Measurements from ENCODE around the gene DAB1.

DAB1 gene

DNA sequence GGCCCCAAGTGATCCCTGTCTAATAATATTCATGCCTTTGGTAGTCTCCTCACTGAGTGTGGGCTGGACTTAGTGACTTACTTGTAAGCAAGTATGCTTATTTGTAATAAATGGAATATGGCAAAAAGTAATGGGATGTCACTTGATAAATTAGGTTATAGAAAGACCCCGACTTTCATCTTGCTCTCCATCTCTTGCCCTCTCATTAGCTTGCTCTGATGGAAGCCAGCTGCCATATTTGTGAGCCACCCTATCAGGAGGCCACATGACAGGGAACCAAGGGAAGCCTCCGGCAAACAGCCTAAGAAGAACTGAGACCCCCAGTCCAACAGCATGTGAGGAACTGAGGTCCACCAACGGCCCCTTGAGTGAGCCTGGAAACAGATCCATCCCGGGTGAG lies 107.0 kb downstream of the DAB1 start:
- DNase-seq (ENCODE audit: low read depth), result no peak
- no peak overlapping the region for H3K4me3 ChIP-seq (ENCODE audit: low read length)
- TF ChIP-seq, protein P1, sequence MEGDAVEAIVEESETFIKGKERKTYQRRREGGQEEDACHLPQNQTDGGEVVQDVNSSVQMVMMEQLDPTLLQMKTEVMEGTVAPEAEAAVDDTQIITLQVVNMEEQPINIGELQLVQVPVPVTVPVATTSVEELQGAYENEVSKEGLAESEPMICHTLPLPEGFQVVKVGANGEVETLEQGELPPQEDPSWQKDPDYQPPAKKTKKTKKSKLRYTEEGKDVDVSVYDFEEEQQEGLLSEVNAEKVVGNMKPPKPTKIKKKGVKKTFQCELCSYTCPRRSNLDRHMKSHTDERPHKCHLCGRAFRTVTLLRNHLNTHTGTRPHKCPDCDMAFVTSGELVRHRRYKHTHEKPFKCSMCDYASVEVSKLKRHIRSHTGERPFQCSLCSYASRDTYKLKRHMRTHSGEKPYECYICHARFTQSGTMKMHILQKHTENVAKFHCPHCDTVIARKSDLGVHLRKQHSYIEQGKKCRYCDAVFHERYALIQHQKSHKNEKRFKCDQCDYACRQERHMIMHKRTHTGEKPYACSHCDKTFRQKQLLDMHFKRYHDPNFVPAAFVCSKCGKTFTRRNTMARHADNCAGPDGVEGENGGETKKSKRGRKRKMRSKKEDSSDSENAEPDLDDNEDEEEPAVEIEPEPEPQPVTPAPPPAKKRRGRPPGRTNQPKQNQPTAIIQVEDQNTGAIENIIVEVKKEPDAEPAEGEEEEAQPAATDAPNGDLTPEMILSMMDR (conservative IDR thresholded peaks at IDR 0.05; ENCODE audit: low read length), result no peak

DNA sequence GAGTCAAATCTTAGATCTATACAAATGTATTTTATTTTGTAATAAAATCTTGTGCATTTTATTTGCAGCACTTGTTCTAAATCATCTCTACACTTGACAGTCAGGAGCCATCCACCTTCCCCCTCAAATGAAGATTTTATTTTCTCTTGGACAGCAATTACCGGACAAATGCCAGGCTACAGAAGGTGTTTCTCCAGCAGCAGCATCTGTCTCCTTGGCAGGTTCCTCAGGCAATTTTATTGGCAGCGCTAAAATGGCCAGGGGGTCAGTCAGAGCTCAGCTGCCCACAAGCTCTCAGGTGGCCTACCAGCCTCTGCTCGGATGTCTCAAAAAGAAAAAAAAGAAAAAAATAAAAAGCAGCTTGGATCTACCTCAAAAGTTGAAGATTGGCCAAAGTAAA lies 107.6 kb downstream of the DAB1 start:
- no peak for DNase-seq (ENCODE audit: low read depth)
- TF ChIP-seq, protein P1 (conservative IDR thresholded peaks at IDR 0.05; ENCODE audit: low read length), result no peak
- no peak overlapping the region for H3K4me3 ChIP-seq (ENCODE audit: low read length)

DNA sequence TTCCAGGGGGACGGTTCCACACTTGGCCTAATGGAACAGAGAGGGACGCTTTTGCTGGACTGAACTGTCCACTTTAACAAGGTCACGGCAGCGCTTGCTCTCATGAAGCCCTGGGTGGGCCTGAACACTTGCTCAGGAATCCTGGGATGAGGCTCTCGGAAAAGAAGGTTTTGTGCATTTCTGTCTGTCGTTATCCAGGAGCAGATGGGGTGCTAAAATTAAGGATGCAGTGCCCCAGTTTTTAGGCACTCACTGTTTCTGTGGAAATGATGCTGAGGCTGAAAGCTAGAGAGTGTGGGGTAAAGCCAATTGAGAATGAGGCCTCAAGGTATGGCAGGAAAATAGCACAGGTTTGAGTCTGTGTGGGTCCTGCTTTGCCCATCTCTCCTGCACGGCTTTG lies 111.0 kb downstream of the DAB1 start:
- TF ChIP-seq, protein P1 (conservative IDR thresholded peaks at IDR 0.05; ENCODE audit: low read length), result no peak
- DNase-seq (ENCODE audit: low read depth), result no peak
- no peak overlapping the region for H3K4me3 ChIP-seq (ENCODE audit: low read length)

DNA sequence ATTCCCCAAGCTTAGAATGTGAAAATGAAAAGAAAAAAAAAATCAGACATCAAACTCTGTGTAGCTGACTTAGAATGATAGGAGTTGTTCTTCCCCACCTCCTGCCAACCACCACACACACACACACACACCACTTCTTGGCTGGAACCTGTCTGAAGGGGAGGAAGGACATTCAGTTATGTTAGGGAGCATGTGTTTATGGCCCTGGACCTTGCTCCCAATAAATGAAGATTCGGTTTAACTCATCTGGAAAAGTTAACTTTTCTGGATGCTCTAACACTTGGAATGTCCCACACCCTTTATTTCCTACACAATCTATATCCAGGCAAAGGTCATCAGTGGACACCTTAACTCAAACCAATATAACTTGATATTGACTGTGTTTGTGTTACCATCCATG lies 112.4 kb downstream of the DAB1 start:
- TF ChIP-seq, protein P1 (conservative IDR thresholded peaks at IDR 0.05; ENCODE audit: low read length), result no peak
- H3K4me3 ChIP-seq (ENCODE audit: low read length), result no peak overlapping the region
- no peak for DNase-seq (ENCODE audit: low read depth)

DNA sequence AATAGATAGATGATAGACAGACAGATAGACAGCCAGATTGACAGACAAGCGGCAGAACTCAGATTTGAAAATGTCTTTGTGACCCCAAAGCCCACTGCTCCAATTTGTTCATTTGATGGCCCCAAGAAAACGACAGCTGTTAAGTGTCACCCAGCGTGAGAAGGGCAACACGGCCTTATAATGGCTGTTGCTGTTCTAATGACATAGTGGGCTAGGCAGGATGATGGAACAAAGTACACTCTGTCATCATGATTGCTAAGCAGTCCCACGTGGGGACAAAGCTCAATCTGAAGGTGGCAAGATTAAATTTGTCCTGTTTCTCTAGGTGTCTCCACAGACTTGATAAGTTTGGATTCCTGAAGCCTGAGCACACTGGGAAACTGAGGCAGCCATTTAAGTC lies 112.9 kb downstream of the DAB1 start:
- no peak for DNase-seq (ENCODE audit: low read depth)
- H3K4me3 ChIP-seq (ENCODE audit: low read length), result no peak overlapping the region
- TF ChIP-seq, protein P1 (conservative IDR thresholded peaks at IDR 0.05; ENCODE audit: low read length), result no peak

DNA sequence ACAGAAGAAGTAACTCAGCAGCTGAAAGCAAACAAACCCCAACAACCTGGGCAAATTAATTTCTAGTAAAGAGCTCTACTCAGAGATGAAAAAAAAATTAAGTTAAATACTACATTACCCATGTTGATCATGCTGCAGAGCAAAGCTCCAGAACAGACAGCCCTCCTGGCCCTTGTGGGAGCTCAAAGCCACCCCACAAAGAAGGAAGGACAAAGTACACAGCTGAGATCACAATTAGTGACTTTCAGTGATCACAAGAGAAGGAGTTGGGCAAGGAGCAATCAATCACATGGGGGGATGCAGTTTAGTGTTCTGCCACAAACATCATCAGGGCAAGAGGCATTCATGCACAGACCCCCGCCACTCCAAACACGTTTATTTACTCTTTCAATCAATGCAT lies 114.2 kb downstream of the DAB1 start:
- H3K4me3 ChIP-seq (ENCODE audit: low read length), result no peak overlapping the region
- no peak for DNase-seq (ENCODE audit: low read depth)
- TF ChIP-seq, protein P1 (conservative IDR thresholded peaks at IDR 0.05; ENCODE audit: low read length), result no peak

DNA sequence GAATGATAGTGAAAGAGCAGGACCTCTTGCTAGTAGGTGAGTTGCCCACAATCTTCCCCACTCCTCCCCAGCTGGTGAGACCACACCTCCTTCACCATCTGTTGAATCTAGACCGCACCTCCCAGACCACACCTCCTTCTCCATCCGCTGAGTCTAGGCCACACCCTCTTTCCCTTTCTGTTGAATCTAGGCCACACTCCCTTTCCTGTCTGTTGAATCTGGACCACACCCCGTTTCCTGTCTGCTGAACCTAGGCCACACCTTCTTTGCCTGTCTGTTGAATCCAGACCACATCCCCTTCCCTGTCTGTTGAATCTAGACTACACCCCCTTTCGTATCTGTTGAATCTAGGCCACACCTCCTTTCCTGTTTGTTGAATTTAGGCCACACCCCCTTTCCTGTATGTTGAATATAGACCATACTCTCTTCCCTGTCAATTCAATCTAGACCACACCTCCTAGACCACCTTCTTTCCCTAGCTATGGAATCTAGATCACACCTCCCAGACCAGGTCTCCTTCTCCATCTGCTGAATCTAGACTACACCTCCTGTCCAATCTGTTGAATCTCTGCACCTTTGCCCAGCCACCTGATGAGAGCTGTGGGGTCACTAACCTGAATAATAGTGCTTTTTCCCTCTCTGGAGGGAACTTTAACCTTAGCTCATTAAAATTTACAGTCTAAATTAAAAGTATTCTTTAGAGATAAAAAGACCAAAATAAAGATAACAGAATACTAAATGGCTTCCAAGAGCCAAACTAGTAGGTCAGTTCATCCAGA lies 116.3 kb downstream of the DAB1 start:
- no peak for DNase-seq (ENCODE audit: low read depth)
- TF ChIP-seq, protein P1 (conservative IDR thresholded peaks at IDR 0.05; ENCODE audit: low read length), result no peak
- no peak overlapping the region for H3K4me3 ChIP-seq (ENCODE audit: low read length)

Data from AG10803 (cell line).